WTC11 (cell line): ENCODE results near the gene RPS21. TPM values are rescaled to one million over a fixed set of nuclear protein-coding genes. Genes with fewer than 3 reads are reported as not detected.

Source experiments
- ATAC-seq: fragments of 200-7000 bp; cut with Tn5 transposase; 2 replicates; pipeline ENCODE4 v1.10.0; 2021; ENCODE audit warnings: mild to moderate bottlenecking, moderate library complexity
- CTCF ChIA-PET: fragments of 300-600 bp; sonication (Branson Sonifier 250); formaldehyde crosslinking; loops from one replicate; lab custom pipeline; 2021; ENCODE audit warnings: antibody characterized with exemption; lab: Charles Lee
- POLR2A ChIA-PET: fragments of 350-600 bp; sonication (Branson Sonifier 250); formaldehyde crosslinking; loops from one replicate; lab custom pipeline; 2021; ENCODE audit warnings: antibody characterized with exemption; lab: Charles Lee
- DNase-seq: peaks from one replicate; pipeline ENCODE4 v3.0.0; 2021; ENCODE audit warnings: low spot score
- H3K27ac Mint-ChIP-seq: 2 replicates; pipeline ENCODE4 v1.8.0; 2021; ENCODE audit warnings: mixed read lengths
- H3K27me3 Mint-ChIP-seq: 2 replicates; pipeline ENCODE4 v1.8.0; 2021; ENCODE audit warnings: low read depth, mild to moderate bottlenecking, moderate library complexity, mixed read lengths
- H3K36me3 Mint-ChIP-seq: 2 replicates; pipeline ENCODE4 v1.8.0; 2021; ENCODE audit warnings: mixed read lengths
- H3K4me1 Mint-ChIP-seq: 2 replicates; pipeline ENCODE4 v1.8.0; 2022; ENCODE audit warnings: mixed read lengths
- H3K4me3 Mint-ChIP-seq: 2 replicates; pipeline ENCODE4 v1.8.0; 2021; ENCODE audit warnings: mild to moderate bottlenecking, moderate library complexity, mixed read lengths
- H3K9me3 Mint-ChIP-seq: 2 replicates; pipeline ENCODE4 v1.8.0; 2021; ENCODE audit warnings: mixed read lengths
- ATF3 ChIP-seq: sonication (generic); formaldehyde crosslinking; conservative IDR thresholded peaks from 2 replicates; pipeline ENCODE4 v1.8.1; 2022; ENCODE audit warnings: mild to moderate bottlenecking, missing genetic modification reagents
- E2F4 ChIP-seq: sonication (generic); formaldehyde crosslinking; IDR thresholded peaks from 2 replicates; pipeline ENCODE4 v1.8.1; 2022; ENCODE audit warnings: low read depth, mild to moderate bottlenecking, moderate library complexity, missing genetic modification reagents, borderline replicate concordance
- ELF4 ChIP-seq: sonication (generic); formaldehyde crosslinking; IDR thresholded peaks from 2 replicates; pipeline ENCODE4 v1.8.1; 2022; ENCODE audit warnings: low read depth, mild to moderate bottlenecking, moderate library complexity, missing genetic modification reagents
- ERG ChIP-seq: fragments of 250-450 bp; sonication (Bioruptor Pico); IDR thresholded peaks from 2 replicates; pipeline ENCODE4 v1.8.0; 2021; ENCODE audit warnings: mild to moderate bottlenecking
- GABPB1 ChIP-seq: sonication (generic); formaldehyde crosslinking; IDR thresholded peaks from 2 replicates; pipeline ENCODE4 v1.8.1; 2023; ENCODE audit warnings: mild to moderate bottlenecking, missing genetic modification reagents
- GTF2I ChIP-seq: fragments of 250-450 bp; sonication (Bioruptor Pico); conservative IDR thresholded peaks from 2 replicates; pipeline ENCODE4 v1.4.0; 2021; ENCODE audit warnings: mild to moderate bottlenecking
- JAZF1 ChIP-seq: fragments of 250-450 bp; sonication (Bioruptor Pico); IDR thresholded peaks from 2 replicates; pipeline ENCODE4 v1.9.0; 2021; ENCODE audit warnings: moderate library complexity, mild to moderate bottlenecking, inconsistent platforms
- JUN ChIP-seq: sonication (generic); formaldehyde crosslinking; IDR thresholded peaks from 2 replicates; pipeline ENCODE4 v1.8.0; 2023; ENCODE audit warnings: mild to moderate bottlenecking, missing genetic modification reagents
- NFE2L1 ChIP-seq: sonication (generic); formaldehyde crosslinking; IDR thresholded peaks from 2 replicates; pipeline ENCODE4 v1.8.1; 2023; ENCODE audit warnings: missing genetic modification reagents
- PRDM15 ChIP-seq: sonication (generic); formaldehyde crosslinking; IDR thresholded peaks from 2 replicates; pipeline ENCODE4 v1.8.0; 2022; ENCODE audit warnings: missing genetic modification reagents
- SMAD3 ChIP-seq: sonication (generic); formaldehyde crosslinking; IDR thresholded peaks from 2 replicates; pipeline ENCODE4 v1.8.0; 2022; ENCODE audit warnings: missing genetic modification reagents, mild to moderate bottlenecking, borderline replicate concordance
- ZMAT4 ChIP-seq: fragments of 250-450 bp; sonication (Bioruptor Pico); IDR thresholded peaks from 2 replicates; pipeline ENCODE4 v1.9.0; 2021; ENCODE audit warnings: mild to moderate bottlenecking
- ZNF317 ChIP-seq: sonication (generic); formaldehyde crosslinking; IDR thresholded peaks from 2 replicates; pipeline ENCODE4 v1.8.1; 2023; ENCODE audit warnings: low read depth, mild to moderate bottlenecking, moderate library complexity, missing genetic modification reagents, borderline replicate concordance
- ZNF396 ChIP-seq: fragments of 250-450 bp; sonication (Bioruptor Pico); IDR thresholded peaks from 2 replicates; pipeline ENCODE4 v1.8.0; 2021; ENCODE audit warnings: mild to moderate bottlenecking, moderate library complexity, borderline replicate concordance
- ZNF425 ChIP-seq: fragments of 250-450 bp; sonication (Bioruptor Pico); conservative IDR thresholded peaks from 2 replicates; pipeline ENCODE4 v1.9.0; 2021; ENCODE audit warnings: mild to moderate bottlenecking
- total RNA-seq: library from RNA; stranded (reverse); gene quantifications from 3 replicates; pipeline ENCODE4 v1.2.3, GENCODE V29; 2021

The RPS21 gene
- total RNA-seq, 1 experiment from 2014 or later, result 2,016 TPM

GRCh38 chr20:62410746-62411478 is 24.0 kb downstream of the RPS21 start:
- peaks cover 3% of the 10 kb centered on the region; the same call in 1 of the 2 replicates for H3K4me1 Mint-ChIP-seq
- TF ChIP-seq PRDM15 (CRISPR knock-in tag) (no peak), E2F4 (CRISPR knock-in tag) (no peak), ZNF396 (CRISPR knock-in tag) (no peak), ATF3 (CRISPR knock-in tag) (no peak), NFE2L1 (CRISPR knock-in tag) (no peak), ELF4 (CRISPR knock-in tag) (no peak), SMAD3 (no peak), ZNF317 (no peak), JUN (CRISPR knock-in tag) (no peak), ERG (no peak)
- DNase-seq, result no peak
- ChIA-PET POLR2A (no interaction called here), CTCF (interaction anchor here (0.6 to 3.1 kb wide), 41 partner anchors 8 to 1113 kb away, joined by 3 to 27 read pairs (median 4); partner anchors contain the start of genes ADRM1, RBBP8NL, RPS21 and SLCO4A1)
- H3K27me3 Mint-ChIP-seq, result peaks cover 5% of the 10 kb centered on the region
- ATAC-seq, result no peak
- no peaks in the 10 kb centered on the region for H3K36me3 Mint-ChIP-seq
- no peaks in the 10 kb centered on the region for H3K9me3 Mint-ChIP-seq
- no peak overlapping the region for H3K4me3 Mint-ChIP-seq
- H3K27ac Mint-ChIP-seq, result no peak overlapping the region

GRCh38 chr20:62411479-62412193 is 24.7 kb downstream of the RPS21 start:
- Mint-ChIP-seq H3K36me3 (no peaks in the 10 kb centered on the region), H3K27ac (no peak overlapping the region), H3K4me3 (no peak overlapping the region), H3K27me3 (peaks cover 5% of the 10 kb centered on the region), H3K4me1 (no peaks in the 10 kb centered on the region), H3K9me3 (no peaks in the 10 kb centered on the region)
- no peak for ATAC-seq
- ChIA-PET POLR2A (no interaction called here), CTCF (interaction anchor here (0.6 to 3.1 kb wide), 13 partner anchors 10 to 1112 kb away, joined by 3 to 27 read pairs (median 7); partner anchors contain the start of genes RBBP8NL and SLCO4A1)
- 0 out of 2 replicates have a peak, but pooled peaks have one; percentile 7 for TF ChIP-seq GABPB1 (CRISPR knock-in tag)
- TF ChIP-seq ZNF396 (CRISPR knock-in tag), result no peak
- no peak for DNase-seq

- no peaks in the 10 kb centered on the region for H3K9me3 Mint-ChIP-seq
- no peak overlapping the region for H3K4me3 Mint-ChIP-seq
- ChIA-PET CTCF (interaction anchor here (1.2 to 3.1 kb wide), 3 partner anchors 12 to 15 kb away, joined by 3 to 27 read pairs (median 3); partner anchors contain the start of gene RBBP8NL), POLR2A (no interaction called here)
- H3K36me3 Mint-ChIP-seq, result no peaks in the 10 kb centered on the region
- no peak overlapping the region for H3K27ac Mint-ChIP-seq
- no peak for ATAC-seq
- DNase-seq, result no peak
- H3K4me1 Mint-ChIP-seq, result no peaks in the 10 kb centered on the region
- peaks cover 5% of the 10 kb centered on the region for H3K27me3 Mint-ChIP-seq
- TF ChIP-seq ZMAT4 (CRISPR knock-in tag), result no peak
- TF ChIP-seq ZNF425 (CRISPR knock-in tag), result no peak
- no peak for TF ChIP-seq JUN (CRISPR knock-in tag)
- TF ChIP-seq GTF2I (CRISPR knock-in tag), result no peak
- no peak for TF ChIP-seq SMAD3
- no peak for TF ChIP-seq JAZF1 (CRISPR knock-in tag)
Measured at GRCh38 chr20:62412194-62413024, 25.5 kb downstream of the RPS21 start.
